HCT116 (cell line): ENCODE measurements around the gene ZBTB8A. TPM values are rescaled to one million over a fixed set of nuclear protein-coding genes. Genes with fewer than 3 reads are reported as not detected.

ENCODE experiments used
- ATAC-seq: fragments of 200-7000 bp; cut with Tn5 transposase; 2 replicates; pipeline ENCODE4 v1.9.1; 2020; ENCODE audit warnings: mild to moderate bottlenecking, moderate library complexity
- BruUV-seq: library from RNA; stranded (reverse); fragments of 400-500 nt; replicated peaks from 2 replicates; lab custom pipeline; 2021; lab: Mats Ljungman, UMichigan
- CTCF ChIA-PET: fragments of 300-600 bp; sonication (Branson Sonifier 250); formaldehyde crosslinking; loops from one replicate; lab custom pipeline; 2021; ENCODE audit warnings: antibody characterized with exemption; lab: Charles Lee
- POLR2A ChIA-PET: fragments of 300-600, 350-600 bp; sonication (Branson Sonifier 250); formaldehyde crosslinking; loops from one replicate; lab custom pipeline; 2021; ENCODE audit warnings: antibody characterized with exemption; lab: Charles Lee
- RAD21 ChIA-PET, 2 experiments: fragments of 300-600 bp; sonication (Branson Sonifier 250); formaldehyde crosslinking; loops; one replicate each; lab custom pipeline; 2023; ENCODE audit warnings: low total read pairs in 2 of 2; ENCODE audit not compliant: uncharacterized antibody in 2 of 2, unreplicated experiment in 2 of 2, low non-redundant PET in 1 of 2; lab: Charles Lee
- DNase-seq: peaks from one replicate; pipeline ENCODE4 v3.0.0-alpha.2; 2010; ENCODE audit warnings: low read depth, low spot score
- H2AFZ ChIP-seq: fragments of 200-600 bp; shearing (Covaris generic), sonication (generic); 2 replicates; pipeline ENCODE4 v1.6.1; 2017; ENCODE audit warnings: low read depth, mixed run types, mixed read lengths, antibody characterized with exemption, low read length; ENCODE audit not compliant: poor library complexity, severe bottlenecking
- H3K27ac ChIP-seq: 2 replicates; pipeline ENCODE4 v1.5.1; 2012; ENCODE audit warnings: low read depth, low read length
- H3K27me3 ChIP-seq: fragments of 200-600 bp; sonication (generic); 2 replicates; pipeline ENCODE4 v1.6.1; 2016; ENCODE audit warnings: mixed run types, low read length, mixed read lengths; ENCODE audit not compliant: insufficient read depth
- H3K36me3 ChIP-seq, 2 experiments: fragments of 200-500 bp in 1 of 2; fragments of 200-600 bp in 1 of 2; sonication (Bioruptor generic) in 1 of 2; sonication (generic) in 1 of 2; 2 replicates each; pipeline versions ENCODE4 v1.5.1 to v1.6.1; 2014 to 2016; ENCODE audit warnings: low read length in 2 of 2, inconsistent platforms in 1 of 2, mixed read lengths in 1 of 2, mixed run types in 1 of 2; ENCODE audit not compliant: insufficient read depth in 2 of 2, control insufficient read depth in 1 of 2
- H3K4me1 ChIP-seq, 2 experiments: fragments of 200-600 bp in 1 of 2; sonication (generic) in 1 of 2; 2 replicates each; pipeline versions ENCODE4 v1.5.1 to v1.6.1; 2012 to 2017; ENCODE audit warnings: low read length in 2 of 2, inconsistent platforms in 1 of 2, mild to moderate bottlenecking in 1 of 2, mixed read lengths in 1 of 2, mixed run types in 1 of 2, moderate library complexity in 1 of 2; ENCODE audit not compliant: insufficient read depth in 2 of 2, control insufficient read depth in 1 of 2
- H3K4me2 ChIP-seq: fragments of 200-600 bp; sonication (generic); 2 replicates; pipeline ENCODE4 v1.6.1; 2017; ENCODE audit warnings: mixed run types, low read length, mixed read lengths
- H3K4me3 ChIP-seq, 2 experiments: fragments of 200-600 bp in 1 of 2; sonication (generic) in 1 of 2; replicated peaks in 1 of 2; 2 replicates each; pipeline ENCODE4 v1.5.1; 2011 to 2016; ENCODE audit warnings: low read length in 2 of 2, control low read depth in 1 of 2, low read depth in 1 of 2, mild to moderate bottlenecking in 1 of 2, mixed read lengths in 1 of 2, mixed run types in 1 of 2
- H3K79me2 ChIP-seq: fragments of 200-600 bp; sonication (generic); 2 replicates; pipeline ENCODE4 v1.6.1; 2017; ENCODE audit warnings: mild to moderate bottlenecking, mixed run types, low read length, moderate library complexity, mixed read lengths; ENCODE audit not compliant: insufficient read depth
- H3K9ac ChIP-seq: fragments of 200-600 bp; sonication (generic); 2 replicates; pipeline ENCODE4 v1.6.1; 2016; ENCODE audit warnings: low read length, mixed read lengths
- H3K9me2 ChIP-seq: fragments of 200-600 bp; sonication (generic), shearing (Covaris generic); 2 replicates; pipeline ENCODE4 v1.6.1; 2017; ENCODE audit warnings: mixed run types, mild to moderate bottlenecking, moderate library complexity; ENCODE audit not compliant: insufficient read depth
- H3K9me3 ChIP-seq, 2 experiments: fragments of 200-500 bp in 1 of 2; fragments of 200-600 bp in 1 of 2; sonication (Bioruptor generic) in 1 of 2; sonication (generic) in 1 of 2; 2 replicates each; pipeline ENCODE4 v1.6.1; 2014 to 2017; ENCODE audit warnings: low read length in 2 of 2, mixed read lengths in 2 of 2, inconsistent platforms in 1 of 2, low read depth in 1 of 2, mild to moderate bottlenecking in 1 of 2, mixed run types in 1 of 2, moderate library complexity in 1 of 2; ENCODE audit not compliant: control insufficient read depth in 1 of 2, insufficient read depth in 1 of 2
- H4K20me1 ChIP-seq: fragments of 200-600 bp; sonication (generic), shearing (Covaris generic); 2 replicates; pipeline ENCODE4 v1.6.1; 2017; ENCODE audit warnings: mixed run types, mild to moderate bottlenecking, moderate library complexity; ENCODE audit not compliant: insufficient read depth
- CBX3 ChIP-seq: IDR thresholded peaks from 2 replicates; pipeline ENCODE4 v1.6.1; 2012; ENCODE audit warnings: low read depth
- CTCF ChIP-seq, 3 experiments: fragments of 200-600 bp in 1 of 3; sonication (generic) in 1 of 3; IDR thresholded peaks in 2 of 3; conservative IDR thresholded peaks in 1 of 3; 2 replicates each; pipeline ENCODE4 v1.5.1; 2012 to 2017; ENCODE audit warnings: low read depth in 2 of 3, low read length in 2 of 3, antibody characterized with exemption in 1 of 3, borderline replicate concordance in 1 of 3, control low read depth in 1 of 3, mild to moderate bottlenecking in 1 of 3, mixed read lengths in 1 of 3, mixed run types in 1 of 3, moderate library complexity in 1 of 3; ENCODE audit not compliant: insufficient read depth in 1 of 3
- MAX ChIP-seq: IDR thresholded peaks from 2 replicates; pipeline ENCODE4 v1.6.1; 2012
- POLR2A ChIP-seq: IDR thresholded peaks from 2 replicates; pipeline ENCODE4 v1.7.0; 2011; ENCODE audit warnings: borderline replicate concordance; ENCODE audit not compliant: insufficient read depth, insufficient read length; ENCODE audit errors: extremely low read depth
- REST ChIP-seq: IDR thresholded peaks from 2 replicates; pipeline ENCODE4 v1.6.1; 2012; ENCODE audit warnings: low read depth
- SIN3A ChIP-seq: IDR thresholded peaks from 2 replicates; pipeline ENCODE4 v1.6.1; 2012; ENCODE audit warnings: low read depth
- SP1 ChIP-seq: IDR thresholded peaks from 2 replicates; pipeline ENCODE4 v1.6.1; 2012; ENCODE audit warnings: low read depth
- SRF ChIP-seq: IDR thresholded peaks from 2 replicates; pipeline ENCODE4 v1.6.1; 2012; ENCODE audit warnings: low read depth
- TCF7L2 ChIP-seq: IDR thresholded peaks from 2 replicates; pipeline ENCODE4 v1.7.0; 2011; ENCODE audit warnings: borderline replicate concordance, inconsistent platforms; ENCODE audit not compliant: insufficient read depth, insufficient read length; ENCODE audit errors: extremely low read depth
- intact Hi-C: fragments of 100-400 bp; cut with micrococcal nuclease; formaldehyde crosslinking; loops from 2 replicates; pipeline ENCODE4 v1.10.0; 2022
- total RNA-seq: library from RNA; stranded (reverse); gene quantifications from one replicate; pipeline ENCODE4 v1.2.1, GENCODE V29; 2021; ENCODE audit not compliant: unreplicated experiment

The ZBTB8A gene
- total RNA-seq, 1 experiment from 2014 or later, result 9.7 TPM

- TF ChIP-seq POLR2A (peak; percentile 17), CBX3 (no peak), SRF (no peak), SP1 (no peak), SIN3A (no peak)
Measured at GRCh38 chr1:32500387-32501209, 38.6 kb upstream of the ZBTB8A start (continued).

GRCh38 chr1:32501865-32502264, 37.4 kb upstream of the ZBTB8A start:
- BruUV-seq, result no TSS peak
- POLR2A ChIA-PET, result no interaction called here
- H3K27ac ChIP-seq, result no peak overlapping the region
- no peak overlapping the region for H3K4me2 ChIP-seq
- no peaks in the 10 kb centered on the region for H3K36me3 ChIP-seq
- no peak overlapping the region for H3K9ac ChIP-seq
- no peaks in the 10 kb centered on the region for H3K9me3 ChIP-seq
- no peaks in the 10 kb centered on the region for H3K79me2 ChIP-seq
- no peak for DNase-seq
- H3K4me1 ChIP-seq, result peaks cover 9 to 17% of the 10 kb centered on the region in 2 experiments
- no peaks in the 10 kb centered on the region for H4K20me1 ChIP-seq
- TF ChIP-seq POLR2A (no peak), MAX (no peak), CTCF (IDR thresholded peaks at IDR 0.05 in 2 of 3, conservative IDR thresholded peaks at IDR 0.05 in 1 of 3; ENCODE audit: borderline replicate concordance in 1 of 3, insufficient read depth in 1 of 3, low read depth in 2 of 3, low read length in 2 of 3) (no peak), REST (no peak), TCF7L2 (no peak), SP1 (no peak)
- intact Hi-C loops, result loop anchor here (5.0 kb wide), 1 partner anchor 55 kb away; no protein-coding TSS in a partner anchor
- no peak for ATAC-seq
- H3K9me2 ChIP-seq, result no peaks in the 10 kb centered on the region
- H3K4me3 ChIP-seq, result no peak overlapping the region
- RAD21 ChIA-PET, result no interaction called here
- peak overlapping the region; percentile 68 for H2AFZ ChIP-seq
- H3K27me3 ChIP-seq, result no peaks in the 10 kb centered on the region
- CTCF ChIA-PET, result no interaction called here
